ENCODE data around the gene IDH2. TPM values are rescaled to one million over a fixed set of nuclear protein-coding genes. Genes with fewer than 3 reads are reported as not detected.

Gene IDH2
- total and polyA plus RNA-seq, 8 donors: 53.6 to 128 (median 112) TPM

DNA sequence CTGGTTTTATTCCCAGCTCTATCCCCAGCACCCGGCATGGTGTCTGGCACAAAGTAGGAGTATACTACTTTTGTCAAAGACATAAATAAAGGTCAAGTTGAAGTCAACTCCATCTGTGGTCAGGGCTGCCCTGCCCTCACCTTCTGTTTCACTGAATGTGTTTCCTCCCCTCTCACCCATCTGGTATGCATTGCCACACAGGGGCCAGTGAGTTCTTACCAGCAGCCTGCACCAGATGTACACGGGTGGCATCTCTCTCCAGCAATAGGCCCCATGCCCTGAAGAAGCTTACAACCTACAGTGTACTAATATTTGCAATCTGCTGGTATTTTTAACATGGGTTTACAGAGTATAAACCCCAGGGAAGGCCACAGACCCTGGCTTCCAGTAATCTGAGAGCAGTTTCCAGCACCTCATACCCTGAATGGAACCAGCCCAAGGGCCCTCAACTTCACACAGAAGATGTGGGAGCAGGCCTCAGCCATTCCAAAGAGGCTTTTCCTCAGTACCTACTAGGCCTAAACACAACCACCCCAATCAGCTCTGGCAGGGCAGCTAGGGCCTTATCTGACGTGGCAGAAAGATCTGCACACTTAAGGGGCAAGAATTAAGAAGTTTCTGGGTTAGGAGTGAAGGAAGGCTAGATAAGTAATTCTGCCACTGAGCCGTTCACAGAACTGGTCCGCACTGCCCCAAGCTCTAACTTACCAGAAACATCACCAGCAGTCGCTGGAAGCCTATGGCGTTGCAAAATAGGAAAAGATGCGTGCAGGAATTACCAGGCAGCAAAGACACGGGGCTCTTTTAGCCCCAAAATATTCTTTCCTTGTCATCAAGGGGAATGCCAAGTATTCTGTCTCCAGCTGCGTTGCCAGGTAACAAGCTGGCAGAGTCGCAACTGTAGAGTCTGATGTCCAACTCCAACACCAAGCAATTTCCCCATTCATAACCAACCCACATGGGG, 2.1 kb downstream of the IDH2 start:
- ATAC-seq (peak in 3 of 4 donors; percentile 6 to 11 (median 10)), DNase-seq (peak in 4 of 6 donors; percentile 73 to 80 (median 74)), FAIRE-seq (no peak)
- Histone ChIP-seq H3K27ac (peak overlapping the region; percentile 95 to 98 (median 98)), H3K9me3 (no peaks in the 10 kb centered on the region), H3K27me3 (no peaks in the 10 kb centered on the region), H3K4me3 (peak overlapping the region in 3 of 4 donors; percentile 93 to 99 (median 97)), H3K36me3 (no peaks in the 10 kb centered on the region), H3K4me1 (peaks cover 51 to 73% (median 55%) of the 10 kb centered on the region in 3 donors)
- WGBS, 2 donors: 14% methylated on average over 11 of the region's 11 CpGs
- TF ChIP-seq, protein P1, sequence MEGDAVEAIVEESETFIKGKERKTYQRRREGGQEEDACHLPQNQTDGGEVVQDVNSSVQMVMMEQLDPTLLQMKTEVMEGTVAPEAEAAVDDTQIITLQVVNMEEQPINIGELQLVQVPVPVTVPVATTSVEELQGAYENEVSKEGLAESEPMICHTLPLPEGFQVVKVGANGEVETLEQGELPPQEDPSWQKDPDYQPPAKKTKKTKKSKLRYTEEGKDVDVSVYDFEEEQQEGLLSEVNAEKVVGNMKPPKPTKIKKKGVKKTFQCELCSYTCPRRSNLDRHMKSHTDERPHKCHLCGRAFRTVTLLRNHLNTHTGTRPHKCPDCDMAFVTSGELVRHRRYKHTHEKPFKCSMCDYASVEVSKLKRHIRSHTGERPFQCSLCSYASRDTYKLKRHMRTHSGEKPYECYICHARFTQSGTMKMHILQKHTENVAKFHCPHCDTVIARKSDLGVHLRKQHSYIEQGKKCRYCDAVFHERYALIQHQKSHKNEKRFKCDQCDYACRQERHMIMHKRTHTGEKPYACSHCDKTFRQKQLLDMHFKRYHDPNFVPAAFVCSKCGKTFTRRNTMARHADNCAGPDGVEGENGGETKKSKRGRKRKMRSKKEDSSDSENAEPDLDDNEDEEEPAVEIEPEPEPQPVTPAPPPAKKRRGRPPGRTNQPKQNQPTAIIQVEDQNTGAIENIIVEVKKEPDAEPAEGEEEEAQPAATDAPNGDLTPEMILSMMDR (IDR thresholded peaks at IDR 0.05): no peak
- intact Hi-C loops (cut with DNase I): no loop called here

DNA sequence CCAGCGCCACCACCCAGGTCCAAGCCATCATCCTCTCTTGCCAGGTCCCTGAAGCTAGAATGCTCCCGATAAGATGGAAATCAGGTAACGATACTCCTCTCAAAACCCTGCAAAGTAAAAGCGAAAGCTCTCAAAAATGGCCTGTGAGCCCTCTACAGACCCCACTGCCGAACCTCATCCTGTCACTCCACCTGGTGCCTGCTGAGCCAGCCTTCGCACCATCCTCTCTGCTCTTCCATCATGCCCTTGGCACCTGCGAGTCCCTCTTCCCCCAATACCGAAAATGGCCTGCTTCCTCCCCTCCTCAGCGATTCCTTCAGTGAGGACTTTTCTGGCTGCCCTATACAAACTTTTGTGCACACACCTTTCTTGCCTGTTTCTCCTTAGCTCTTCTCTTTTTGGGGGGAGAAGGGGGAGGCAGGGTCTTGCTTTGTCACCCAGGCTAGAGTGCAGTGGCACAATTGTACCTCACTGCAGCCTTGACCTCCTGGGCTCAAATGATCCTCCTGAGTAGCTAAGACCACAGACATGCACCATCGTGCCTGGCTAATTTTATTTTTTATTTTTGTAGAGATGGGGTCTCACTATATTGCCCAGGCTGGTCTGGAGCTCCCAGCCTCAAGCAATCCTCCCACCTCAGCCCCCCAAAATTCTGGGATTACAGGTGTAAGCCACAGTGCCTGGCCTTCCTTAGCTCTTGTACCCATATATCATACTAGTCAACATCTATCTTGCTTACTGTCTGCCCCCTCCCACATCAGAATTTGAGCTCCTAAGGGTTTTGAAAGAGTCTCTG, 3.0 kb downstream of the IDH2 start:
- DNase-seq: no peak
- WGBS, 2 donors: 73 to 78% methylated on average over 10 of the region's 10 CpGs
- ATAC-seq: no peak
- H3K4me1 ChIP-seq: peaks cover 52 to 73% (median 56%) of the 10 kb centered on the region in 3 donors
- H3K36me3 ChIP-seq: no peaks in the 10 kb centered on the region
- intact Hi-C loops (cut with DNase I): no loop called here
- H3K9me3 ChIP-seq: no peaks in the 10 kb centered on the region
- no peak for FAIRE-seq
- peak overlapping the region in 3 of 4 donors; percentile 97 to 98 (median 98) for H3K27ac ChIP-seq
- no peaks in the 10 kb centered on the region for H3K27me3 ChIP-seq
- TF ChIP-seq, protein P1 (IDR thresholded peaks at IDR 0.05): no peak
- peak overlapping the region in 1 of 4 donors; percentile 97 for H3K4me3 ChIP-seq

DNA sequence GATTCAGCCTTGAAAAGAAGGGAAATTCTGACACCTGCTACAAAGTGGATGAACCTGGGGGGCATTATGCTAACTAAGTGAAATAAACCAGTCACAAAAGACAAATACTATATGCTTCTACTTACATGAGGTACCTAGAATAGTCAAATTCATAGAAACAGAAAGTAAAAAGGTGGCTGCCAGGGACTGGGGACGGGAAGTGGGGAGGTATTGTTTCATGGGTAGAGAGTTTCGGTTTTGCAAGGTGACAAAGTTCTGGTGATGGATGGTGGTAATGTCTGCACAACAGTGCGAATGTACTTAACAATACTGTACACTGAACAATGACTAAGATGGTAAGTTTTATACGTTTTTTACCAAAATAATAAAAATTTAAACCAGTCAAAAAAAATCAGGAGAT, 4.8 kb downstream of the IDH2 start:
- Histone ChIP-seq H3K36me3 (no peaks in the 10 kb centered on the region), H3K4me1 (peaks cover 50 to 72% (median 54%) of the 10 kb centered on the region in 3 donors), H3K4me3 (peak overlapping the region in 1 of 4 donors; percentile 12), H3K27me3 (no peaks in the 10 kb centered on the region), H3K9me3 (no peaks in the 10 kb centered on the region), H3K27ac (peak overlapping the region in 2 of 4 donors; percentile 82 to 98)
- FAIRE-seq: no peak
- ATAC-seq: peak in 1 of 4 donors; percentile 1
- DNase-seq: no peak
- intact Hi-C loops (cut with DNase I): no loop called here
- TF ChIP-seq, protein P1 (IDR thresholded peaks at IDR 0.05): no peak
- WGBS, 2 donors: 24 to 28% methylated on average over 4 of the region's 4 CpGs

DNA sequence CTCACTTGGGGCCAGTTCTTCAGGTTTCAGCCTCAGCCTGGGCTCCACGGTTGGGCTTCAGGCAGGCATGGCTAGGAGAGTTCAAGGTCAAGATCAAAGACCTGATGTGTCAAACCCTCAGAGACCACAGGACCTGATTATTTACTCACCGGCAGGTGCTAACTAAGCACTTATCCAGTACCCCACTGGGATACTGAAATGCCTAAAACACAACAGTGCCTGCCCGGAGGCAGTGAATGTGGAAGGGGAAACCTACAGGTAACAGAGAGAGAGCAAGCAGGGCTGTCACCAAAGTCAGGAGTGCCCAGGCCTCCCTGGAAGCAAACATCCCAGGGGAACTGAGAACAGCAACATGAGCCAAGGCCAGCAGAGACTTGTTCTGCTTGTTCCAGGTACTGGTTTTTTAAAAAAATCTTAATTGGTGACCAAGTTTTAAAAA, 6.7 kb downstream of the IDH2 start:
- WGBS, 2 donors: 10 to 12% methylated on average over 3 of the region's 3 CpGs
- peak in 4 of 6 donors; percentile 73 to 84 (median 80) for DNase-seq
- Histone ChIP-seq H3K27me3 (no peaks in the 10 kb centered on the region), H3K9me3 (no peaks in the 10 kb centered on the region), H3K36me3 (peaks cover 0 to 7% (median 1%) of the 10 kb centered on the region in 3 donors), H3K4me3 (no peak overlapping the region), H3K4me1 (peaks cover 50 to 67% (median 51%) of the 10 kb centered on the region in 3 donors), H3K27ac (peak overlapping the region; percentile 53 to 98 (median 68))
- peak; percentile 63 to 83 (median 73) for ATAC-seq
- FAIRE-seq: no peak
- intact Hi-C loops (cut with DNase I): no loop called here
- TF ChIP-seq, protein P1 (IDR thresholded peaks at IDR 0.05): no peak

Measured in pancreas (tissue), 10 donors.